HepG2 (cell line): ENCODE data around the gene SYPL2. TPM values are rescaled to one million over a fixed set of nuclear protein-coding genes. Genes with fewer than 3 reads are reported as not detected.
"Not testable (repeated sequence)": the region's sequence is repeated elsewhere in the genome, so short reads cannot be mapped to it uniquely, and the experiment has no call there.

Experiments
- ATAC-seq: fragments of 200-7000 bp; cut with Tn5 transposase; 3 replicates; pipeline ENCODE4 v1.9.1; 2020; ENCODE audit warnings: mild to moderate bottlenecking, moderate library complexity
- BruUV-seq: library from RNA; stranded (reverse); fragments of 400-500 nt; replicated peaks from 2 replicates; lab custom pipeline; 2021; lab: Mats Ljungman, UMichigan
- CTCF ChIA-PET: fragments of 300-600 bp; formaldehyde crosslinking; extraction: SDS; loops from one replicate; lab custom pipeline; 2021; ENCODE audit warnings: low total read pairs, inconsistent platforms, low intra/inter-chr PET ratio; lab: Yijun Ruan, JAX
- POLR2A ChIA-PET: fragments of 350-600 bp; sonication (Branson Sonifier 250); formaldehyde crosslinking; loops from one replicate; lab custom pipeline; 2020; ENCODE audit warnings: antibody characterized with exemption, inconsistent platforms; lab: Yijun Ruan, JAX
- DNase-seq: peaks from one replicate; pipeline ENCODE4 v3.0.0-alpha.2; 2015; ENCODE audit warnings: low spot score
- FAIRE-seq: peaks from 3 replicates; lab custom pipeline; 2011; peaks lifted over from hg19 to GRCh38; lab: Jason Lieb, UNC
- H2AFZ ChIP-seq: one replicate; pipeline ENCODE4 v1.6.1; 2011; ENCODE audit warnings: low read length, inconsistent platforms
- H3K27ac ChIP-seq: fragments of 300-600 bp; 3 replicates; pipeline ENCODE4 v1.8.0; 2011; ENCODE audit warnings: mixed run types, mild to moderate bottlenecking, mixed read lengths, low read length, inconsistent platforms; ENCODE audit not compliant: insufficient read depth; ENCODE audit errors: extremely low read length
- H3K27me3 ChIP-seq, 2 experiments: fragments of 200-600 bp in 1 of 2; 2 replicates in 1 of 2; 3 replicates in 1 of 2; pipeline versions ENCODE4 v1.6.0 to v1.8.0; 2011; ENCODE audit warnings: low read length in 2 of 2, mild to moderate bottlenecking in 2 of 2, moderate library complexity in 2 of 2, inconsistent platforms in 1 of 2; ENCODE audit not compliant: insufficient read depth in 2 of 2, control insufficient read depth in 1 of 2
- H3K36me3 ChIP-seq, 2 experiments: fragments of 200-600 bp in 1 of 2; replicated peaks in 1 of 2; 2 replicates in 1 of 2; 3 replicates in 1 of 2; pipeline versions ENCODE4 v1.5.1 to v1.8.0; 2011; ENCODE audit warnings: low read length in 2 of 2, inconsistent platforms in 1 of 2; ENCODE audit not compliant: insufficient read depth in 2 of 2, control insufficient read depth in 1 of 2
- H3K4me1 ChIP-seq: 2 replicates; pipeline ENCODE4 v1.5.1; 2012; ENCODE audit warnings: low read length, inconsistent platforms; ENCODE audit not compliant: insufficient read depth
- H3K4me2 ChIP-seq: 2 replicates; pipeline ENCODE4 v1.6.0; 2011; ENCODE audit warnings: low read depth, low read length, inconsistent platforms
- H3K4me3 ChIP-seq, 3 experiments: fragments of 200-600 bp in 1 of 3; sonication (generic), shearing (Covaris generic) in 1 of 3; replicated peaks in 1 of 3; 2 replicates each; pipeline ENCODE4 v1.5.1; 2011 to 2016; ENCODE audit warnings: low read length in 3 of 3, inconsistent platforms in 2 of 3, low read depth in 2 of 3, mild to moderate bottlenecking in 2 of 3, control low read depth in 1 of 3, mixed read lengths in 1 of 3; ENCODE audit not compliant: insufficient read depth in 1 of 3
- H3K79me2 ChIP-seq: one replicate; pipeline ENCODE4 v1.6.1; 2011; ENCODE audit warnings: low read length, inconsistent platforms; ENCODE audit not compliant: insufficient read depth
- H3K9ac ChIP-seq: 2 replicates; pipeline ENCODE4 v1.6.0; 2011; ENCODE audit warnings: mild to moderate bottlenecking, low read depth, low read length, inconsistent platforms; ENCODE audit not compliant: insufficient read depth
- H3K9me3 ChIP-seq: 2 replicates; pipeline ENCODE4 v1.5.1; 2012; ENCODE audit warnings: mild to moderate bottlenecking, low read length
- H4K20me1 ChIP-seq: 2 replicates; pipeline ENCODE4 v1.6.0; 2011; ENCODE audit warnings: inconsistent platforms, mild to moderate bottlenecking, low read length, moderate library complexity; ENCODE audit not compliant: insufficient read depth
- HES4 ChIP-seq: sonication (generic); formaldehyde crosslinking; IDR thresholded peaks from 2 replicates; pipeline ENCODE4 v1.9.0; 2021; ENCODE audit warnings: mild to moderate bottlenecking, missing genetic modification reagents, borderline replicate concordance
- KLF9 ChIP-seq: IDR thresholded peaks from 2 replicates; pipeline ENCODE4 v1.6.1; 2016; ENCODE audit warnings: low read depth
- RAD51 ChIP-seq: fragments of 450-650 bp; IDR thresholded peaks from 2 replicates; pipeline ENCODE4 v1.6.1; 2016; ENCODE audit warnings: borderline replicate concordance
- ZNF598 ChIP-seq: sonication (generic); formaldehyde crosslinking; IDR thresholded peaks from 2 replicates; pipeline ENCODE4 v1.5.1; 2020; ENCODE audit warnings: mild to moderate bottlenecking, missing genetic modification reagents, borderline replicate concordance
- WGBS: methylation state at CpG from one replicate; pipeline ENCODE4 v1.1.6; 2017; ENCODE audit warnings: low lambda C conversion rate; 5-methylcytosine and 5-hydroxymethylcytosine counted together
- in situ Hi-C: cut with HindIII; loops from 2 replicates; pipeline ENCODE4 v1.10.0; 2017; ENCODE audit warnings: low pct_unique_long_range_greater_than_20kb; ENCODE audit not compliant: extremely low pct_ligation_motif_present
- intact Hi-C: fragments of 100-400 bp; cut with micrococcal nuclease; formaldehyde crosslinking; loops from one replicate; pipeline ENCODE4 v1.10.0; 2022; ENCODE audit not compliant: unreplicated experiment
- polyA plus RNA-seq, 8 experiments: library from polyadenylated mRNA; depleted of rRNA in 3 of 8; stranded (reverse) in 7 of 8; unstranded in 1 of 8; fragments of >200 nt; fragmentation: Illumina TruSeq in 4 of 8; extraction: Trizol in 4 of 8; gene quantifications; 2 replicates each; pipeline versions ENCODE4 v1.2.1 to v1.2.3, GENCODE V29; 2011 to 2016; ENCODE audit warnings: low read depth in 4 of 8, missing spikeins in 1 of 8, mixed read lengths in 1 of 8; ENCODE audit not compliant: insufficient read depth in 1 of 8
- total RNA-seq, 5 experiments: library from RNA; depleted of rRNA; stranded (reverse); fragments of >200 nt; fragmentation: Illumina TruSeq; extraction: Trizol; gene quantifications; 2 replicates each; pipeline ENCODE4 v1.2.3, GENCODE V29; 2016; ENCODE audit warnings: low read depth in 1 of 5

The SYPL2 gene
- total and polyA plus RNA-seq, 2 of the 13 experiments (the other 11 are each of a cell fraction or from before 2014, with no cell fraction given), result 0.17 to 0.24 TPM

GRCh38 chr1:109444346-109444745 is 22.0 kb upstream of the SYPL2 start:
- no peak overlapping the region for H3K9ac ChIP-seq
- no peak overlapping the region for H3K27ac ChIP-seq
- H4K20me1 ChIP-seq, result no peaks in the 10 kb centered on the region
- H2AFZ ChIP-seq, result no peak overlapping the region
- H3K4me1 ChIP-seq, result peaks cover 22% of the 10 kb centered on the region
- intact Hi-C loops (no loop called here), in situ Hi-C loops (no loop called here)
- no peak overlapping the region for H3K4me3 ChIP-seq
- BruUV-seq, result no TSS peak
- H3K36me3 ChIP-seq, result no peaks in the 10 kb centered on the region
- CTCF ChIA-PET, result no interaction called here
- 25% methylated on average over 1 of the region's 1 CpG for WGBS
- peaks cover 1 to 44% of the 10 kb centered on the region in 2 experiments; a peak in 3 of 5 replicates for H3K27me3 ChIP-seq
- H3K4me2 ChIP-seq, result no peak overlapping the region
- ATAC-seq (no peak), DNase-seq (no peak), FAIRE-seq (no peak)
- POLR2A ChIA-PET, result no interaction called here
- no peaks in the 10 kb centered on the region for H3K9me3 ChIP-seq
- peak; percentile 29; the same call in 1 of the 2 replicates for TF ChIP-seq RAD51
- TF ChIP-seq ZNF598 (CRISPR knock-in tag), result no peak
- TF ChIP-seq KLF9 (CRISPR knock-in tag), result no peak
- TF ChIP-seq HES4 (CRISPR knock-in tag), result no peak
- H3K79me2 ChIP-seq, result no peaks in the 10 kb centered on the region

GRCh38 chr1:109445949-109446695 is 20.2 kb upstream of the SYPL2 start:
- H2AFZ ChIP-seq, H3K4me3 ChIP-seq, H3K79me2 ChIP-seq, H4K20me1 ChIP-seq, H3K36me3 ChIP-seq, H3K27ac ChIP-seq, FAIRE-seq, DNase-seq, CTCF ChIA-PET, intact Hi-C loops, BruUV-seq, H3K9me3 ChIP-seq, H3K9ac ChIP-seq, H3K4me2 ChIP-seq, H3K4me1 ChIP-seq, in situ Hi-C loops, ATAC-seq: not testable (repeated sequence)
- peaks cover 1 to 44% of the 10 kb centered on the region in 2 experiments; a peak in 3 of 5 replicates for H3K27me3 ChIP-seq
- 26% methylated on average over 11 of the region's 11 CpGs for WGBS
- POLR2A ChIA-PET, result interaction anchor here (0.7 kb wide), 1 partner anchor 32 kb away, joined by 3 read pairs; no protein-coding TSS in a partner anchor
